Lower leg skin (tissue), 4 donors: ENCODE results near the gene SESN2. TPM values are rescaled to one million over a fixed set of nuclear protein-coding genes. Genes with fewer than 3 reads are reported as not detected.
"Not testable (repeated sequence)": the region's sequence is repeated elsewhere in the genome, so short reads cannot be mapped to it uniquely, and the experiment has no call there.

Experiments used
- DNase-seq, 2 donors: peaks; one replicate each; pipeline ENCODE4 v3.0.0-alpha.2; 2019; ENCODE audit warnings: low spot score in 2 of 2
- H3K4me3 ChIP-seq: fragments of 200-600 bp; sonication (generic); 2 replicates; pipeline ENCODE4 v1.5.1; 2017; ENCODE audit warnings: mild to moderate bottlenecking, low read depth; ENCODE audit not compliant: poor library complexity, severe bottlenecking
- CTCF ChIP-seq, 3 donors: fragments of 450-650 bp; IDR thresholded peaks; one replicate each; pipeline ENCODE4 v1.5.1; 2016; ENCODE audit warnings: antibody characterized with exemption in 3 of 3, mild to moderate bottlenecking in 3 of 3, moderate library complexity in 2 of 3
- POLR2A ChIP-seq, 2 donors: fragments of 450-650 bp; IDR thresholded peaks; one replicate each; pipeline ENCODE4 v1.6.1; 2016 to 2017; ENCODE audit warnings: antibody characterized with exemption in 2 of 2, mild to moderate bottlenecking in 1 of 2, moderate library complexity in 1 of 2
- WGBS, 2 donors: methylation state at CpG; one replicate each; pipeline ENCODE4 v1.1.5; 2018; 5-methylcytosine and 5-hydroxymethylcytosine counted together
- intact Hi-C: fragments of 100-400 bp; cut with DNase I; formaldehyde crosslinking; loops from one replicate; pipeline ENCODE4 v1.15.0; 2023; ENCODE audit warnings: low total_unique reads
- total RNA-seq, 4 donors: library from RNA; depleted of rRNA; stranded (reverse); fragments of >200 nt; gene quantifications; one replicate each; pipeline ENCODE4 v1.1.0, GENCODE V29; 2016

SESN2 gene
- total RNA-seq, 4 donors from 2014 or later = 8.2 to 13.6 (median 11.1) TPM

- intact Hi-C loops = no loop called here
- DNase-seq = no peak
- 60 to 71% methylated on average over 3 of the region's 3 CpGs for WGBS, 2 donors
- no peak overlapping the region for H3K4me3 ChIP-seq
- no peak for TF ChIP-seq CTCF (IDR thresholded peaks at IDR 0.05)
- TF ChIP-seq POLR2A (IDR thresholded peaks at IDR 0.05) = no peak
These were observed 67.7 kb downstream of the SESN2 start for GRCh38 chr1:28326984-28327383.

DNA sequence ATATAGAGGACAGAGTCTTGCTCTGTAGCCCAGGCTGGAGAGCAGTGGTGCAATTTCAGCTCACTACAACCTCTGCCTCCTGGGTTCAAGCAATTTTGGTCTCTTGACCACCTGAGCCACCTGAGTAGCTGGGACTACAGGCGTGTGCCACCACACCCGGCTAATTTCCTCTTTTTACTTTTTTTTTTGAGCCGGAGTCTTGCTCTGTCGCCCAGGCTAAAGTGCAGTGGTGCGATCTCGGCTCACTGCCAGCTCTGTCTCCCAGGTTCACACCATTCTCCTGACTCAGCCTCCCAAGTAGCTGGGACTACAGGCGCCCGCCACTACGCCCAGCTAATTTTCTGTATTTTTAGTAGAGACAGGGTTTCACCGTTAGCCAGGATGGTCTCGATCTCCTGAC lies 68.1 kb downstream of the SESN2 start:
- H3K4me3 ChIP-seq, intact Hi-C loops: not testable (repeated sequence)
- WGBS, 2 donors = 85 to 87% methylated on average over 11 of the region's 11 CpGs
- peak in 1 of 2 donors; percentile 58 for DNase-seq

- H3K4me3 ChIP-seq = no peak overlapping the region
- no peak for DNase-seq
- no peak for TF ChIP-seq POLR2A (IDR thresholded peaks at IDR 0.05)
- no peak for TF ChIP-seq CTCF (IDR thresholded peaks at IDR 0.05)
- 58 to 68% methylated on average over 16 of the region's 16 CpGs for WGBS, 2 donors
- intact Hi-C loops = no loop called here
These were observed 68.9 kb downstream of the SESN2 start for GRCh38 chr1:28328228-28328648.

GRCh38 chr1:28329395-28330153 lies 70.3 kb downstream of the SESN2 start:
- no peak for DNase-seq
- 37 to 40% methylated on average over 29 of the region's 29 CpGs for WGBS, 2 donors
- intact Hi-C loops = no loop called here
- no peak for TF ChIP-seq CTCF (IDR thresholded peaks at IDR 0.05)
- TF ChIP-seq POLR2A (IDR thresholded peaks at IDR 0.05) = no peak
- H3K4me3 ChIP-seq = peak overlapping the region; percentile 65

Other genes with a start within 250 kb of the SESN2 start
- gene EYA3, start 170.9 kb upstream of the SESN2 start, total RNA-seq = 10 to 100 TPM; 14.9 to 20.1 (median 17.1) TPM
- 10 to 100 TPM in 1 of 4 donors, 1 to 10 TPM in 3; 2.7 to 10.2 (median 6.8) TPM for gene PTAFR, start 82.8 kb upstream of the SESN2 start, total RNA-seq
- gene DNAJC8, start 26.5 kb upstream of the SESN2 start, total RNA-seq = 10 to 100 TPM; 33.5 to 40.4 (median 35.3) TPM
- gene ATP5IF1, start 23.4 kb upstream of the SESN2 start, total RNA-seq = 100 to 1,000 TPM; 125 to 326 (median 247) TPM
- gene MED18, start 69.5 kb downstream of the SESN2 start, total RNA-seq = 10 to 100 TPM; 12.2 to 23.3 (median 19.2) TPM
- 10 to 100 TPM; 32.8 to 54.1 (median 51.2) TPM for gene PHACTR4, start 110.2 kb downstream of the SESN2 start, total RNA-seq
- 10 to 100 TPM; 14.7 to 18.3 (median 15.2) TPM for gene RCC1, start 246.5 kb downstream of the SESN2 start, total RNA-seq